GM21576 (cell line): ENCODE measurements around the gene IQCK.

Experiments
- ATAC-seq: cut with Tn5 transposase; IDR thresholded peaks from one replicate; pipeline ENCODE4 v1.9.1; 2021; ENCODE audit warnings: mild to moderate bottlenecking, moderate library complexity; ENCODE audit not compliant: unreplicated experiment

The IQCK gene

GRCh38 chr16:19879241-19879792 lies 161.2 kb downstream of the IQCK start:
- no peak for ATAC-seq

- no peak for ATAC-seq
Observed at GRCh38 chr16:19881028-19881427, 163.0 kb downstream of the IQCK start.

- ATAC-seq: no peak
Observed at GRCh38 chr16:19881783-19882182, 163.7 kb downstream of the IQCK start.

- ATAC-seq: no peak
Observed at GRCh38 chr16:19882186-19882585, 164.1 kb downstream of the IQCK start.

- ATAC-seq: no peak
Observed at GRCh38 chr16:19882646-19883045, 164.6 kb downstream of the IQCK start.

- no peak for ATAC-seq
Observed at GRCh38 chr16:19883296-19883965, 165.4 kb downstream of the IQCK start.

- ATAC-seq: no peak
Observed at GRCh38 chr16:19883966-19884485, 166.0 kb downstream of the IQCK start.

- no peak for ATAC-seq
Observed at GRCh38 chr16:19884611-19885450, 166.8 kb downstream of the IQCK start, which contains the start of gene GPRC5B. TSS of gene GPRC5B (minus strand) at chr16:19884848. CDS start at chr16:19872845, 12,003 bp downstream.

- no peak for ATAC-seq
Observed at GRCh38 chr16:19885451-19886072, 167.5 kb downstream of the IQCK start.

GRCh38 chr16:19886073-19886941 lies 168.2 kb downstream of the IQCK start:
- peak; percentile 60 for ATAC-seq

- ATAC-seq: no peak
Observed at GRCh38 chr16:19888834-19889233, 170.8 kb downstream of the IQCK start.

GRCh38 chr16:19890901-19891300 lies 172.8 kb downstream of the IQCK start:
- no peak for ATAC-seq

GRCh38 chr16:19892902-19893301 lies 174.8 kb downstream of the IQCK start:
- ATAC-seq: no peak

GRCh38 chr16:19894586-19894985 lies 176.5 kb downstream of the IQCK start:
- ATAC-seq: no peak

GRCh38 chr16:19896951-19897350 lies 178.9 kb downstream of the IQCK start:
- no peak for ATAC-seq

- ATAC-seq: no peak
Observed at GRCh38 chr16:19898166-19898565, 180.1 kb downstream of the IQCK start.

GRCh38 chr16:19898924-19899604 lies 181.0 kb downstream of the IQCK start:
- ATAC-seq: no peak

- no peak for ATAC-seq
Observed at GRCh38 chr16:19899605-19899955, 181.5 kb downstream of the IQCK start.

GRCh38 chr16:19901164-19901563 lies 183.1 kb downstream of the IQCK start:
- no peak for ATAC-seq
